HL-60/S4 treated with retinoic acid at 250 ng/mL for 4 days and 3 days (cell line): Measurements from ENCODE around the gene NKG7.

ENCODE experiments used
- in situ Hi-C: fragments of 300-500 bp; cut with MboI; formaldehyde crosslinking; loops from 2 replicates; pipeline ENCODE4 v1.7.0; 2022; ENCODE audit warnings: low sequenced_read_pairs

The NKG7 gene

DNA sequence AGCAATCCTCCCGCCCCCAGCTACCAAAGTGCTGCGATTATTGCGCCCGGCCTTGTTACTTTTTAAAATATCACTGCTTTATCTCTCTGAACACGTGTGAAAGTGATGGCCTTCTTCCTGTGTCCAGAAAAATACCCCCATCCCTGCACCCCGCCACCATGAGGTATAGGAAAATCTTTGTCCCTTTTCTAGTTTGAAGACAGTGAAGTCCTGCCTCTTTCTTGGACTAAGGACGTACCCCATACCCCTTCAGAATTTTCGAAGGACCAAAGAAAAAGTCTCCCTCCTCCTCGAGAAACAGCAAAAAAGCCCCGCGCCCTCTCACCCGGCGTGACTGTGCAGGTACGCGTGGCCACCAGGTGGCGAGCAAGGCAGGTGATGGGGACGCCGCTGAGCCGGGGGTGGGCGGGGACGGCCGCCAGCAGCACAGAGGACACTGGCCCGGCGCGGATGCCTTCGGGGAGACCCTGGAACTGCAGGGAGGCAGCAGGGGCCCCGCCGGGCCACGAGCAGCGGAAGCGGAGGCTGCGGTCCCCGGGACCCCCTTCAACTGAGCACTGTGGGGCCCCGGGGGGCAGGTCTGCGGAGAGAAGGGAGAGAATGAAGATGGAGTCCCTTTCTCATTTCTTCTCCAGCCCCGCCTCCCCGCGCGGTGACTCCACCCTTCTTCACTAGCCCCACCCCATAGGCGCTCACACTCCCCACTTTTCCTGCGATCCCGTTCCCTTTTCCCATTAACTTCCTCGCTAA, 33.7 kb downstream of the NKG7 start:
- in situ Hi-C loops = no loop called here

GRCh38 chr19:51337861-51338562, 34.4 kb downstream of the NKG7 start:
- in situ Hi-C loops = no loop called here

GRCh38 chr19:51337141-51337860, 35.2 kb downstream of the NKG7 start:
- in situ Hi-C loops = no loop called here

DNA sequence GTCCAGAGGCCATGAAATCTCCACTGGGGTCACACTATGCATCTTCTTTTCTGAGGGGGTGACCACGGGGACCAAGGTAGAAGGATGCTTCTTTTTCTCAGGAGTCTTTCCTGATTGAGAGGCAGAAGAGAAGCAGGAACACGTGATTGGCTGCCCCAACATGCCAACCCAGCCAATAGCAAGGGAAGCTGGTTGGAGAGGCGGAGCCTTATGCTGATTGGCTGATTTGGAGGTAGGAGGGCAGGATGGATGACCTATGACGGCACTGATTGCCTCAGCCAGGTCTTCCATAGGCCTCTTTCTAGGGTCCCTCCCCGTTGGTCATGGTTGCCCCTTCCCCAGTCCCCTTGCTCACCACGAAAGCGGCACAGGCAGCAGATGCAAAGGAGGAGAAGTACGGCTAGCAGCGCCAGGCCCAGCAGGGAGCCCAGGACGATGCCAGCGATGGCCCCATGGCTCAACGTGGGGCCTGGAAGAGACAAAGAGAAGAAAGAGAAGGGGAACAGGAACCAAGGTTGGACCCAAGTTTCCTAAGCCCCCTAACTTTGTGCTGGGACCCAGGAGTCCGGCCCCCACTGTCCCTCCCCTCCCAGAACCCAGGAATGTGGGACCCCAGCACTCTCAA, 38.5 kb downstream of the NKG7 start:
- in situ Hi-C loops = no loop called here

- in situ Hi-C loops = no loop called here
These were observed 40.7 kb downstream of the NKG7 start for GRCh38 chr19:51331716-51332115.

DNA sequence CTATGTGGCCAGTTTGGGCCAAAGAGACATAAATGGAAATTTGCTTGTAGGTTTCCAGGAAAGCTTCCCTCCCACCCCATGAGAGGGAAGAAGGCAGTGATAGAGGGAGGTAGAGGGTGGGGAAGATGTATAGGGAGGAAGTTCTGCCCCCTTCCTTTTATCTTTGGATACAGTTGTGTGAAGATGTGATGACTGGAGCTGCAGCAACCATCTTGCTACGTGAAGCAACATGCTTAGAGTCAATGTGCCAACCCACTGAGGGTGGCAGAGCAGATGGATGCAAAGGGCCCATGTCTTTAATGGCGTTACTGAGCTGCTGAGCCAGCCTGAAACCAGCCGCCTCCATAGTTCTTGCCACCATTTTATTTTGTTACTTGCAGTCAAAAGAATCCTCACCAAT, 41.3 kb downstream of the NKG7 start:
- in situ Hi-C loops = no loop called here

GRCh38 chr19:51330366-51330765, 42.1 kb downstream of the NKG7 start:
- in situ Hi-C loops = no loop called here

- in situ Hi-C loops = no loop called here
These were observed 43.0 kb downstream of the NKG7 start for GRCh38 chr19:51329411-51329810.

DNA sequence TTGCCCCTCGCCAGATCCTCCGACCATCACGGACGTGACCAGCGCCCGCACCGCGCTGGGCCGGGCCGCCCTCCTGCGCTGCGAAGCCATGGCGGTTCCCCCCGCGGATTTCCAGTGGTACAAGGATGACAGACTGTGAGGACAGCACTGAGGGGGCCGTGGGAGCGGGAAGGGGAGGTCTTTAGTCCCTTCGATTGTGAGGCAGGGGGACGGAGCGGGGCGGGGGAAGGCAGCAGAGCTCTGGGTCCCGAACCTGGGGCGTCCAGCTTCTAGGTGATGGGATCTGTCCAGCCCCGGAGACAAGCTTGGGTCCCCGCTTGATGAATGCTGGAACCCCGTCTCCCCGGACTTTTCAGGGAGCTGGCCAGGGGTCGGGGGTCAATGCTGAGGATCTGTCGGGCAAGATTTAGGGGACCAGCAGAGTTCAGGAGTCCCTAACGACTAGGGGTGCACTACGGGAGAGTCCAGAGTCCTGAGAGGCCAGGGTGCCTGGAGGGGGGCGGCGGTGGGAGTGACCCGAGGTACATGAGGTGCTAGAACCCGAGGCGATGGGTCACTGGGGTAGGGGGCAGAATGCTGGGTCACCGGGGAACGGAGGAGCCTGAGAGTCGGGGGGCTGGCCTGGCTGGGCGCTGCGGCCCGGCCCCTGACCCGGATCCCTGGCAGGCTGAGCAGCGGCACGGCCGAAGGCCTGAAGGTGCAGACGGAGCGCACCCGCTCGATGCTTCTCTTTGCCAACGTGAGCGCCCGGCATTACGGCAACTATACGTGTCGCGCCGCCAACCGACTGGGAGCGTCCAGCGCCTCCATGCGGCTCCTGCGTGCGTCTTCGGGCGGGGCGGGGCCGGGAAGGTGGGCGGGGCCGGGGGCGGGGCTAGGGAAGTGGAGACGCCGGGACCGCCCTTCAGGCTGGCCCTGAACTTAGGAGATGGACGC, 45.1 kb downstream of the NKG7 start:
- in situ Hi-C loops = no loop called here

GRCh38 chr19:51326216-51327065, 46.0 kb downstream of the NKG7 start:
- in situ Hi-C loops = no loop called here

GRCh38 chr19:51325161-51325976, 47.1 kb downstream of the NKG7 start:
- in situ Hi-C loops = no loop called here

GRCh38 chr19:51324167-51324481, 48.3 kb downstream of the NKG7 start:
- in situ Hi-C loops = no loop called here

GRCh38 chr19:51323481-51324166, 48.8 kb downstream of the NKG7 start:
- in situ Hi-C loops = no loop called here

- in situ Hi-C loops = no loop called here
These were observed 50.7 kb downstream of the NKG7 start for GRCh38 chr19:51321799-51322198.
